AG09319 (cell line): ENCODE results near the gene VCAM1.

Experiments
- DNase-seq: peaks from one replicate; pipeline ENCODE4 v3.0.0-alpha.2; 2010; ENCODE audit warnings: low read depth; ENCODE audit errors: extremely low read depth
- TF ChIP-seq, protein P1 (sequence below): IDR thresholded peaks from 2 replicates; pipeline ENCODE4 v1.5.1; 2011; ENCODE audit warnings: low read depth, mild to moderate bottlenecking, inconsistent platforms, low read length, moderate library complexity

VCAM1 gene

DNA sequence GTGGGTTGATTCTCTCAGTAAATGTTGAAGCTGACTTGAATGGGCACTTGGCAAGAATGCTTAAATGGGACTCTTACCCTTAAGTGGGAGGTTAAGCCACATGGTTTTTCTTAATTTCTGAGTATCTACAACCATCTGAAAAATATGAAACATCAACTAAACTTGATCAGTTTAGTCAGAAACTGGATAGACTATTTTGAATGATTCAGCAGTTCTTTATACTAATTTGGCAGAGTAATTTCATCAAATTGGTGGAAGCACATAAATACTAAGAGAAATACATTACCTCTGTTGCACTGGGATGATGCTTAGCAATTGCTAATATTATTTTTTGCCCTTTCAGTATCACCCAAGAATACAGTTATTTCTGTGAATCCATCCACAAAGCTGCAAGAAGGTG is 4.7 kb downstream of the VCAM1 start:
- no peak for DNase-seq
- TF ChIP-seq, protein P1, sequence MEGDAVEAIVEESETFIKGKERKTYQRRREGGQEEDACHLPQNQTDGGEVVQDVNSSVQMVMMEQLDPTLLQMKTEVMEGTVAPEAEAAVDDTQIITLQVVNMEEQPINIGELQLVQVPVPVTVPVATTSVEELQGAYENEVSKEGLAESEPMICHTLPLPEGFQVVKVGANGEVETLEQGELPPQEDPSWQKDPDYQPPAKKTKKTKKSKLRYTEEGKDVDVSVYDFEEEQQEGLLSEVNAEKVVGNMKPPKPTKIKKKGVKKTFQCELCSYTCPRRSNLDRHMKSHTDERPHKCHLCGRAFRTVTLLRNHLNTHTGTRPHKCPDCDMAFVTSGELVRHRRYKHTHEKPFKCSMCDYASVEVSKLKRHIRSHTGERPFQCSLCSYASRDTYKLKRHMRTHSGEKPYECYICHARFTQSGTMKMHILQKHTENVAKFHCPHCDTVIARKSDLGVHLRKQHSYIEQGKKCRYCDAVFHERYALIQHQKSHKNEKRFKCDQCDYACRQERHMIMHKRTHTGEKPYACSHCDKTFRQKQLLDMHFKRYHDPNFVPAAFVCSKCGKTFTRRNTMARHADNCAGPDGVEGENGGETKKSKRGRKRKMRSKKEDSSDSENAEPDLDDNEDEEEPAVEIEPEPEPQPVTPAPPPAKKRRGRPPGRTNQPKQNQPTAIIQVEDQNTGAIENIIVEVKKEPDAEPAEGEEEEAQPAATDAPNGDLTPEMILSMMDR: no peak

DNA sequence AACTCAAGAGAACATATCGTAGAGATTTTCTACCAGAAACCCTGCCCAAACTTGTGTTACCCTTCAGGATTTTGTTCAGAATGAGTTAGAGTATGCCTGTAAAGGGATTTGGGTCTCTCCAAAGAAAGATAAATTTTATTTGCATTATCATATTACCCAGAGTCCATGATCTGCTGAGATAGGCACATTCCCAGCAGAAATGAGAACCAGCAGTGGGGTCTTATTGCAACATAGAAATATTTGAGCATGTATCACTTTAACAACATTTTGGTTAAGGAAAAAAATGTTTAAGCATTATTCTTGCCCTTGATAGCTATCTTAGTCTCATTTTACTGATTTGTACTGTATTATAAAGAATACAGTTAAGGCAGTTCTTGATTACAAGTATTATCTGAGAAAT is 10.6 kb downstream of the VCAM1 start:
- no peak for DNase-seq

DNA sequence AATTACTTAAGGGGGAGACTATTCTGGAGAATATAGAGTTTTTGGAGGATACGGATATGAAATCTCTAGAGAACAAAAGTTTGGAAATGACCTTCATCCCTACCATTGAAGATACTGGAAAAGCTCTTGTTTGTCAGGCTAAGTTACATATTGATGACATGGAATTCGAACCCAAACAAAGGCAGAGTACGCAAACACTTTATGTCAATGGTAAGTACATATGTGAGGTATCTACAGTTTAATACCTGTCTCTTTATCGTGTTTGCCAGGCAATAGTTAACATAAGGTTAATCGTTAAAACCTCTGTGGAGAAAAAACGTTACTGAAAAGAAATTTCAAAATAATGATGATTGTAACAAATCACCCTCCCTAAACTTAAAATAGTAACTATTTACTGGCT is 11.8 kb downstream of the VCAM1 start:
- DNase-seq: no peak

More for the DNA sequence above, 10.6 kb downstream of the VCAM1 start:
- TF ChIP-seq, protein P1: no peak

DNA sequence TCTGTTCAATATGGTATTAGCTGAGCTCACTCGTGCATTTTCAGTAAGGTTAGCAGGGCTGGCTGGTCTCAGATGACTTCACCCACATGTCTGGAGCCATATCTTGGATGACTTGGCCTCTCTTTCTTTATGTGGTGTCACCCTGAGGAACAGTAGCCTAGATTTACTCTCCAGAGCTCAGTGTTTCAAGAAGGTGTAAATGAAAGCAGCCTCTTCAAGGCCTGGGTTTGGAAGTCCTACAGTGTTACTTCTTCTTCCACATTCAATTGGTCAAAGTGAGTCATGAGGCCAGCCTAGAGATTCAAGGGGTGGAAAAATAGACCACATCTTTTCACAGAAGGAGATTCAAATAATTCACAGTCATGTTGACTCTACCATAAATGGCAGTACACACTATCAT is 12.2 kb downstream of the VCAM1 start:
- DNase-seq: no peak
- TF ChIP-seq, protein P1: no peak

More for the DNA sequence above, 11.8 kb downstream of the VCAM1 start:
- TF ChIP-seq, protein P1: no peak

DNA sequence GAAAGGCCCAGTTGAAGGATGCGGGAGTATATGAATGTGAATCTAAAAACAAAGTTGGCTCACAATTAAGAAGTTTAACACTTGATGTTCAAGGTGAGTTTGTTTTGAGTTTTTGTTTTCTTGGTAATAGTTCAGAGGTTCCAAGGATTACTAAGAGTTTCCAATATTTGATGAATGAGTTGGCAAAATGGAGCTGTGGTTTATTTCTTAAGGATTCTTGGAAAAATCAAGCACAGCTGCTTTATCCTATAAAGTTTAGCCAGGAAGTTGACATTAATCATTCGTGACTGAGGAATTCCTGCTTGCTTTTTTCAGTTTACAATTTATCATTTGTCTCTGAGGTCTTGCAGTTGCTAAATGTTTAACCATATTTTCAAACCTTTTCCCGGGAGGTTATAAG is 15.1 kb downstream of the VCAM1 start:
- TF ChIP-seq, protein P1: no peak
- DNase-seq: peak; percentile 84

DNA sequence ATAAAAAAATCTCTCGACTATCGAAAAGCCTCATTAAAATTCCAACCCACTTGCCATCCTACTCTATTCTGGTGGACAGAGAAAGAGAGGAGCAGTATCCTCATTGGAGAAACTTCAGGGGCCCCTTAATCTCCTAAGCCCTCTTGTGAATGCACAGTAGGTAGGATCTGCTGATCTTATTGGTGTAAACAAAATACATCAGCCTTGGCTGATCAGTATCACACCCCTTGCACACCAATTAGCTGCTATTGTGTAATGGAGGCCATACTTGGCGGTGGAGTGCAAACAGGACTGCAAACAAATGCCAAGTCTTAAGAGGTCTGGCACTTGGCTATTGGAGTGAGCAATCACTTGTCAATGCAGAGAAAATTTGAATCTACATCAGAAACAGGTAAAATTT is 15.7 kb downstream of the VCAM1 start:
- DNase-seq: no peak

DNA sequence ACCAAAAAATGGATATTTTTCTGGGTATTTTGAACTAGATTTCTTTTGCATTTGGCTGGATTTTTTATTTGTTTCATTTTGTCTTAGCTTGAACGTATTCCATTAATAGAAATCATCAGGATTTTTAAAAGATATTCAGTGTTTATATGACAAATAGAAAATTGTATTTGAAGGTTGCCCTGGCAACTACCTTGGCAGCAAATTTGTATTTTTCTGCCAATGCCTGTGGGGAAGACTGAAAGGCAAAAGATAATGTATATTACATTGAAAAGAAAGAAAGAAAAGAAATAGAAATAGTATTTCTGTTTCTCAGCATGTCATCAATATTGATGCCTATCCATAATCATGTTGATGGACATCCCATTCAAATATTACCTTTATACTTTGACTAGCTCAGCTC is 16.8 kb downstream of the VCAM1 start:
- TF ChIP-seq, protein P1: no peak

More for the DNA sequence above, 15.7 kb downstream of the VCAM1 start:
- TF ChIP-seq, protein P1: no peak

More for the DNA sequence above, 16.8 kb downstream of the VCAM1 start:
- no peak for DNase-seq
